HCEC 1CT (cell line): ENCODE data around the gene MINDY1.

Experiments
- DNase-seq: peaks from one replicate; pipeline ENCODE4 v3.0.0-alpha.2; 2017

MINDY1 gene

DNA sequence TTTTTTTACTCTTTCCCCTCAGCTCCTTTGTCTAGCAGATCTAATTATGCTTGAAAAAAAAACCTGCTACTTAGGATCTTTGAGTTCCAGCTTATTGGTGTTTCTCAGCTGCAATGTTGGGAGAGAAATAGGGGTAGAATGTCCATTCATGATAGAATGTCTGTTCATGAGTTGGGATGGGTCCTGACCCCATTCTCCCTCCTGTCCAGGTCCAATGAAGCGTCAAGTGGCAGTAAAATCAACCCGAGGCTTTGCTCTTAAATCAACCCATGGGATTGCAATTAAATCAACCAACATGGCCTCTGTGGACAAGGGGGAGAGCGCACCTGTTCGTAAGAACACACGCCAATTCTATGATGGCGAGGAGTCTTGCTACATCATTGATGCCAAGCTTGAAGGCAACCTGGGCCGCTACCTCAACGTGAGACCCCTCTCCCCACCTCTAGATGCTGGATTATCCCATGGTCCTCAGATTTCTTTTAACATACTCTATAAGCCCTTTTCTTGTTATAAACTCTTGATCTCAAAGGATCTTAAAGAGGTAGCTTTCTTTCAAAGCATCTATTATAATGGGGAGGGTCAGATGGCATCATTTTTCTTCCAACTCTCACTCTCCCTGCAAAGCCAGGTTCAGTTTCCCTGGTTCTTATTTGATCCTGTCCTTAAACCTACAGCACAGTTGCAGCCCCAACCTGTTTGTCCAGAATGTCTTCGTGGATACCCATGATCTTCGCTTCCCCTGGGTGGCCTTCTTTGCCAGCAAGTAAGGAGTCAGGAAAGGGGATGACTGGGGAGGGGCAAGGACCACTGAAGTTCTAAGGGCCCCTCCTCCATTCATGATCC is 43.2 kb downstream of the MINDY1 start:
- DNase-seq: no peak

- no peak for DNase-seq
Observed at GRCh38 chr1:150961756-150962155, 44.9 kb downstream of the MINDY1 start.

GRCh38 chr1:150960646-150961045 is 46.1 kb downstream of the MINDY1 start:
- DNase-seq: no peak

- DNase-seq: no peak
Observed at GRCh38 chr1:150957666-150958065, 49.0 kb downstream of the MINDY1 start.

GRCh38 chr1:150955280-150955679 is 51.4 kb downstream of the MINDY1 start:
- DNase-seq: no peak

GRCh38 chr1:150954708-150955107 is 52.0 kb downstream of the MINDY1 start:
- no peak for DNase-seq
